HG03432 (cell line): ENCODE data around the gene EFCAB5.
"Not testable (repeated sequence)": the region's sequence is repeated elsewhere in the genome, so short reads cannot be mapped to it uniquely, and the experiment has no call there.

Experiments used
- ATAC-seq: cut with Tn5 transposase; IDR thresholded peaks from one replicate; pipeline ENCODE4 v1.9.1; 2021; ENCODE audit warnings: mild to moderate bottlenecking, moderate library complexity; ENCODE audit not compliant: unreplicated experiment

EFCAB5 gene

DNA sequence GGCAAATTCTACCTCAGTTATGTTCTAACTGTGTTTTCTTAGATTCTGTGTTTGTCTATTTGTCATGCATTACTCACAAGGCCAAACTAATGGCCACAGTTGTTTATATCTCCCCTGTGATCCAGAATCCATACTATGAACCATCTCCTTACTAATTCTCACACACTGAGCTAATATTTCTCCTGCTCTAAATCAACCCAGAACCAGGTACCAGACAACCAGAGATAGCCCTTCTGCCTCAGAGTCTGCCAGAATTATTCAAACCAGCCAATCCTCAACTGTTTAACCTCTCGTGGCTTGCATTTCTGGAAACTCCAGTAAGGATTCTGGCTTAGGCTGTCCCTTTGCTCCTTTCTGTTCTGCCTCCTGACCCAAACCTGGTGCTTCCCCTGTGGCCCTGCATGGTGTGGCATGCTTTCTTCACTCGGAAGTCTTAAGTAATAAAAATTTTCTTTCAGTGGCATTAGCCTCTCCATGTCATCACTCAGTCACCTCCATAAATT, 59.4 kb downstream of the EFCAB5 start:
- no peak for ATAC-seq

GRCh38 chr17:30002088-30002487, 60.7 kb downstream of the EFCAB5 start:
- no peak for ATAC-seq

GRCh38 chr17:30005709-30006320, 64.4 kb downstream of the EFCAB5 start:
- ATAC-seq, result no peak

GRCh38 chr17:30011934-30012333, 70.5 kb downstream of the EFCAB5 start:
- not testable (repeated sequence) for ATAC-seq

DNA sequence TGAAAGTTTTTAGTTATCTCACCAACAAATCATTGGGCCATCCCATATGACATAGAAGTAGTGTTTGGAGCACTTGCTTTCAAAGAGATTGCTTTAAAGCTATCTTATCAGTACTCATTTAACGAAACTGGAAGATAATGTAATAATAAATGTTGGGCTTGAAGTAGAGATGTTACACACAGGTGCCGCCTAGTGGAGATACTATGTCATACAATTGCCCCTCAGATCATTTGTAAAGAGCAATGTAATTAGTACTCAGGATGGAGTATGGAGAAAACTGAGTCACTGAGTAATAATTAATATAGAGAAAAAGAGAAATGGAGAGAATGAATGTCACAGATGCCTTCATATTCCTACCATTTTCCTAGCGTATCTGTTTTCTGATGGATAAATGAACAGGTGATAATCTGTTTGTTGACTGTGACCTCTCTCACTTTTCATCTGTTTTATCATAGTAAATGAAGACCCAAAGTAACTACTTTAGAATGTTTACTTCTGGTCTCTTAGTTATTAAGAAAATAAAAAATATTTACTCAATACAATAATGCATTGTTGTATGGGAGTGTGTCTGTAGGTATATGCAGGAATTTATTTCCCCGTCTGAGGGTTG, 80.4 kb downstream of the EFCAB5 start:
- ATAC-seq, result no peak

DNA sequence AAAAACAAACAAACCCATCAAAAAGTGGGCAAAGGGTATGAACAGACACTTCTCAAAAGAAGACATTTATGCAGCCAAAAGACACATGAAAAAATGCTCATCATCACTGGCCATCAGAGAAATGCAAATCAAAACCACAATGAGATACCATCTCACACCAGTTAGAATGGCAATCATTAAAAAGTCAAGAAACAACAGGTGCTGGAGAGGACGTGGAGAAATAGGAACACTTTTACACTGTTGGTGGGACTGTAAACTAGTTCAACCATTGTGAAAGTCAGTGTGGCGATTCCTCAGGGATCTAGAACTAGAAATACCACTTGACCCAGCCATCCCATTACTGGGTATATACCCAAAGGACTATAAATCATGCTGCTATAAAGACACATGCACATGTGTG, 83.9 kb downstream of the EFCAB5 start:
- not testable (repeated sequence) for ATAC-seq

GRCh38 chr17:30027676-30028075, 86.2 kb downstream of the EFCAB5 start:
- ATAC-seq, result no peak

DNA sequence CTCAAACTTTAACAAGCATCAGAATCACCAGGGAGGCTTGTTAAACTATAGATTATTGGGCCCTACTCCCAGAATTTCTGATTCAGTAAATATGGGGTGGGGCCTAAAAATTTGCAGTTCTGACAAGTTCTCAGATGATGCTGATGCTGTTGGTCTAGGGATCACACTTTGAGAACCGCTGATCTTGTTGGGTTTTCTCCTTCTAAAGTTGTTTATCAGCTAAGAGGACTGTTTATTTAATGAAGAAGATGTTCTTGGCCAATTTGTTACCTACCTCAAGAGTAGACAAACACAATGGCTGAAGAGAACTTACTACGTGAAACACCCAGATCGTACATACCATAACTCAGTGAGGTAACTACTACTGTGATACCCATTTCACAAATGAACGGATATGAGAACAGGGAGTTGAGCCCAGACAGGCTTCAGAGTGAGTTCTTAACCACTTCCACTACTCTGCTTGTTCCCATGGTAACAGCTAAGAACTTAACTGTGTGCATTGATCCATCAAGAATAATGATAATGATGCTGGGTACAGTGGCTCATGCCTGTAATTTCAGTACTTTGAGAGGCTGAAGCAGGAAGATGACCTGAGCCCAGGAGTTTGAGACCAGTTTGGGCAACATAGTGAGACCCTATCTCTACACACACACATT, 89.9 kb downstream of the EFCAB5 start:
- no peak for ATAC-seq

DNA sequence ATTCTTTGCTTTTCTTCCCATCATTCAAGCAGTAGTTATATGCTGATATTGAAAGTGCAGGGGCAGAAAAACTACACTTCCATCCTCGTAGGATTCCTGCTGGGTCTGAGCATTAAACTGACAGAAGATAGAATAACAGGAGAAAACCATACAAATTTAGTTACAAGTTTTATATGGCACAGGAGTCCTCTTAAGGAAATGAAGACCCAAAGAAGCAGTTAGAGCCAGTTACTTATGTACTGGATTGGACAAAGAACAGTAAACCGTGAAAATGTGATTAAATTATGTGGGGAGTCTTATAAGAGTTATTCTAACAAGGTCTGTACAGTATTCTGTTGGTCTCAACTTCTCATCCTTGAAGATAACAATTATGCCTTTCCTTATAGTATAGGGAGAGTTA, 93.9 kb downstream of the EFCAB5 start:
- ATAC-seq, result no peak

GRCh38 chr17:30040719-30041518, 99.5 kb downstream of the EFCAB5 start:
- not testable (repeated sequence) for ATAC-seq

GRCh38 chr17:30041551-30041950, 100.1 kb downstream of the EFCAB5 start:
- no peak for ATAC-seq

DNA sequence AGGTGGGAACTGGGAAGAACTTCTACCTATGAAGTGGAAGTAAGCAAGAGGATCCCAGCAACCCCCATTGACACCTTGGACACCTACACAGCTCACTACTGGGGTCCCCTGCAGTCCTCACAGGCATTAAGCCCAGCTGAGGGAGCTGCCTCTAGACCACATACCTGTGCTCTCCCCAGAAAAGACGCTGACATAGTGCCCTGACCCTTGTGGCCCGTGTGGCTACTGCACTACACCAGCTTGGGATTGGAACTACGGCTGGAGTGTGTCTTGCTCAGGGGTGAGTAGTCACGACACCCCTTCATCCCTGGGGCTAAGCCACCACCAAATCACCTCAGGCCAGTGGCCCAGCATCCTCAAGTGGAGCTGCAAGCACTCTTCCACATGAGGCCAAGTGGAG, 120.9 kb downstream of the EFCAB5 start:
- no peak for ATAC-seq

GRCh38 chr17:30064738-30065137, 123.3 kb downstream of the EFCAB5 start:
- no peak for ATAC-seq

- no peak for ATAC-seq
Observed at GRCh38 chr17:30068465-30068864, 127.0 kb downstream of the EFCAB5 start.

DNA sequence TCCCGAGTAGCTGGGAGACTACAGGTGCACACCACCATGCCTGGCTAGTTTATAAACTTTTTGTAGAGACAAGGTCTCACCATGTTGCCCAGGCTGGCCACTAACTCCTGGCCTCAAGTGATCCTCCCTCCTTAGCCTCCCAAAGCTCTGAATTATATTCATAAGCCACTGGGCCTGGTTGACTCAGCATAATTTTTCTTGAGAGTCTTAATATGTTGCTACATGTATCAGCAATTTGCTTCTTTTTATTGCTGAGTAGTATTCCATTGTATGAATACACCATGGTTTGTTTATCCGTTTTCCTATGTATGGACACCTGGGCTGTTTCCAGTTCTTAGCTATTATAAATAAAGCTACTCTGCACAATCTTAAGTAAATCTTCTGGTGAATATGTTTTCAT, 132.8 kb downstream of the EFCAB5 start:
- no peak for ATAC-seq

DNA sequence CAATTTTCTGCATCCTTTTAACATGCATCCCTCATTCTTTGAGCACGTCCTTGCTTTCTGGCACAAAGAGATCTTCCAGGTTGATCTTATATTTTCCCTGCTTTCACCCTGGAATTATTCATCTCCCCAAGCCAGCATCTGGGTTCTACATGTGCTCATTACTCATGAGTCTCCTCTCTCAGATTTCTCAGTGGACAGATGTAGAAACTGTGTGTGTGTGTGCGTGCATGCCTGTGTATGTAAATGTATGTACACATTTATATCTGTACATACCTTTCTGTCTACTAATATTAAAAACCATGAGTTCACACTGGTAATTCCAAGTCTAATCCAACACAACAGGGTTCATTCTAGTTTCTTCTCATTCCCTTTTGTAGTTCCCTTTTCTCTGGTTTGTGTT, 133.3 kb downstream of the EFCAB5 start:
- no peak for ATAC-seq

GRCh38 chr17:30082773-30083172, 141.3 kb downstream of the EFCAB5 start:
- ATAC-seq, result no peak

DNA sequence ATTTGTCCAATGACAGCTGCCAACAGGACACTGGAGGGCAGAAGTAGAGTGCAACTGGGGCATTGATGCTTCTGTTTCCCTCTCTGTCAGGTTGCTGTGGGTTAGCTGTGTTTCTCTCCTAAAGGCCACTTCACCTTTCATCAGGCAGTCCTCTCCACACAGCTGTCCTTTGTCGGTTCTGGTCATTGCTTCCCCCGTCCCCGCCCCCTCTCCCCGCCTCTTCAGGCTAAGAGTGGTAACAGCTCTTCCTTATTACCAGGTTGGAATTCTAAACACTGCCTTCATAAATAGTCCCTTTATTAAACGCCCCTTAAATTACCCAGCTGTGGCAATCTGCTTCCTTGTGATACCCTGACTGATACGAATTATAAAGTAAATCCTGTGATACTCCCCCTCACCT, 143.4 kb downstream of the EFCAB5 start:
- ATAC-seq, result no peak

DNA sequence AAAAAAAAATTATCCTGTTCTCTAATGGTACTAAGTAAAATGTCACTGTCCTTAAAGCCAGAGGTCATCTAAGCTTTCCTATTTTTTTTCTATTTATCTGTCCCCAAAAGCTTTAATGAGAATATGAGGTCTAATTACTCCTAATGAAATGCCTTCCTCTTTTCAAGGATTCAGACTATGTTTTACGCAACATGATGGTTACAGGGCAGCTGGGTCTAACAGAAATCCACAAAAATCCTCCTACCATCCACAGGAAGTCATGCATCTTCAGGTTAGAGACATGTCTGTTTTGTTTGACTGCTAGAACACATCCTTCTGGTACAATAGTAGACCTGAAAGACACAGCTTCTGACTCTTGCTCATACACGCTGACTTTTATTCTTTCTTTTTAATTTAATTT, 145.5 kb downstream of the EFCAB5 start:
- ATAC-seq, result no peak

GRCh38 chr17:30087431-30087830, 146.0 kb downstream of the EFCAB5 start:
- ATAC-seq, result not testable (repeated sequence)

DNA sequence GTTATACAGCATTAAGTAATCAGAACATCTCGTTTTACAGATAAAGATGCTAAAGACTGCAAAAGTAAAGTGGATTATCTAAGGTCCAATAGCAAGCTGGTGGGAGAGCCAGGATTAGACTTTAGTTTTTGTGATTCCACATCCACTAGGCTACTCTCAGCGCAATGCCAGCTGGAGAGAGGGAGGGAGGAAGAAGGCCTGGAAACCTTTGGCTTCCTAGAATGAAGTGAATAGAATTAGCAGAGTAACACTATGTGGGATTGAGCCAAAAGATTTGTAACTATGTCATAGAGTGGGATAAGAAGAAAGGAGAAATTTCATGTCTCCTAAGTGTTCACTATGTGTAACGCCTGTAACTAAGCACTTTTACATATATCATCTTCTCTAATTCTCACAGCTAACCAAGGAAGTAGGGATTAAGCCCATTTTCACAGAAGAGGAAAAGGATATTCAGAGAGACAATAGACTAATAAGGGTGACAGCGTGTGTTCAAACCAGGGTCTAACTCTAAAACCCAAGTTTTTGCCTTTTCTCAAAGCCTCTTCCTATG, 149.8 kb downstream of the EFCAB5 start:
- no peak for ATAC-seq
